Esophagus muscularis mucosa (tissue), 4 donors: ENCODE results near the gene CDC123.

Experiments
- EP300 ChIP-seq: sonication (generic); formaldehyde crosslinking; IDR thresholded peaks from one replicate; pipeline ENCODE4 v1.6.1; 2017; ENCODE audit warnings: antibody characterized with exemption
- POLR2A ChIP-seq: fragments of 450-650 bp; IDR thresholded peaks from one replicate; pipeline ENCODE4 v1.6.1; 2017; ENCODE audit warnings: antibody characterized with exemption, moderate library complexity, mild to moderate bottlenecking, low read depth
- POLR2AphosphoS5 ChIP-seq, 2 donors: sonication (generic); formaldehyde crosslinking; IDR thresholded peaks; one replicate each; pipeline ENCODE4 v1.6.1; 2017; ENCODE audit warnings: antibody characterized with exemption in 2 of 2
- TF ChIP-seq, protein P1 (sequence below), 3 experiments: fragments of 200-600 bp in 2 of 3; fragments of 450-650 bp in 1 of 3; sonication (generic) in 2 of 3; IDR thresholded peaks; one replicate each; pipeline ENCODE4 v1.5.1; 2017 to 2019; ENCODE audit warnings: antibody characterized with exemption in 3 of 3, mild to moderate bottlenecking in 2 of 3, moderate library complexity in 1 of 3

DNA sequence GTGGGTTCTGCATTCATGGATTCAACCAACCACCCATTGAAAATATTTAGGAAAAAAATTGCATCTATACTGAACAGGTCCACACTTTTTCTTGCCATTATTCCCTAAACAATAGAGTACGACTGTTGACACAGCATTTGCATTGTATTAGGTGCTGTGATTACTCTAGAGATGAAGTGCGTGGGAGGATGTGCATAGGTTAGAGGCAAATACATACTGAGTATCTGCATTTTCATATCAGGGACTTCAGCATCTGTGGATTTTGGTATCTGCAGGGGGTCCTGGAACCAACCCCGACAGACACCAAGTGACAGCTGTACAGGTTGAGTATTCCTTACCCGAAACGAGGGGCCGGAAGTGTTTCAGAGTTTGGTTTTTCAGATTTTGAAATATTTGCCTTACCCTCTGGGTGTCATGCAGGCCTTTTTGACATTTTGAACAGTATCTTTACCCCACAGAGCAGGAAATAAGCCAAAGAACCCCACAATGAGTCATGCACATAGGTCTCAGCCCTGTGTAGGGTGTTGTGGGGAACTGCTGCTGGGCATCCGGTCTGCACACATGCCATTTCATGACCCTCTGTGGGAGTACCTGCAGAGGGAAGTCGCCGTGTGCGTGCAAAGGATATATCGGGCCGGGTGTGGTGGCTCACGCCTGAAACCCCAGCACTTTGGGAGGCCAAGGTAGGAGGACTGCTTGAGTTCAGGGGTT lies 14.8 kb upstream of the CDC123 start:
- TF ChIP-seq, protein P1, sequence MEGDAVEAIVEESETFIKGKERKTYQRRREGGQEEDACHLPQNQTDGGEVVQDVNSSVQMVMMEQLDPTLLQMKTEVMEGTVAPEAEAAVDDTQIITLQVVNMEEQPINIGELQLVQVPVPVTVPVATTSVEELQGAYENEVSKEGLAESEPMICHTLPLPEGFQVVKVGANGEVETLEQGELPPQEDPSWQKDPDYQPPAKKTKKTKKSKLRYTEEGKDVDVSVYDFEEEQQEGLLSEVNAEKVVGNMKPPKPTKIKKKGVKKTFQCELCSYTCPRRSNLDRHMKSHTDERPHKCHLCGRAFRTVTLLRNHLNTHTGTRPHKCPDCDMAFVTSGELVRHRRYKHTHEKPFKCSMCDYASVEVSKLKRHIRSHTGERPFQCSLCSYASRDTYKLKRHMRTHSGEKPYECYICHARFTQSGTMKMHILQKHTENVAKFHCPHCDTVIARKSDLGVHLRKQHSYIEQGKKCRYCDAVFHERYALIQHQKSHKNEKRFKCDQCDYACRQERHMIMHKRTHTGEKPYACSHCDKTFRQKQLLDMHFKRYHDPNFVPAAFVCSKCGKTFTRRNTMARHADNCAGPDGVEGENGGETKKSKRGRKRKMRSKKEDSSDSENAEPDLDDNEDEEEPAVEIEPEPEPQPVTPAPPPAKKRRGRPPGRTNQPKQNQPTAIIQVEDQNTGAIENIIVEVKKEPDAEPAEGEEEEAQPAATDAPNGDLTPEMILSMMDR (IDR thresholded peaks at IDR 0.05): no peak
- TF ChIP-seq POLR2AphosphoS5 (IDR thresholded peaks at IDR 0.05): no peak
- TF ChIP-seq EP300: no peak
- no peak for TF ChIP-seq POLR2A
